Activated T-helper 17 cell treated with anti-CD3 and anti-CD28 coated beads, Interleukin-2, amount 50 U/mL, for 72 hours (primary cell): ENCODE measurements around the gene VIPR2. TPM values are rescaled to one million over a fixed set of nuclear protein-coding genes. Genes with fewer than 3 reads are reported as not detected.
"Not testable (repeated sequence)": the region's sequence is repeated elsewhere in the genome, so short reads cannot be mapped to it uniquely, and the experiment has no call there.

ENCODE experiments used
- ATAC-seq: fragments of 150-1000 bp; cut with Tn5 transposase; replicated peaks from 2 replicates; pipeline ENCODE4 v1.10.0; 2021; ENCODE audit warnings: mild to moderate bottlenecking, moderate library complexity
- H3K27ac Mint-ChIP-seq: one replicate; pipeline ENCODE4 v1.8.0; 2022; ENCODE audit warnings: mixed read lengths
- H3K27me3 Mint-ChIP-seq: one replicate; pipeline ENCODE4 v1.8.0; 2022; ENCODE audit warnings: mixed read lengths
- H3K36me3 Mint-ChIP-seq: one replicate; pipeline ENCODE4 v1.8.0; 2022; ENCODE audit warnings: low read depth, mild to moderate bottlenecking, mixed read lengths
- H3K4me1 Mint-ChIP-seq: one replicate; pipeline ENCODE4 v1.8.0; 2022; ENCODE audit warnings: mixed read lengths
- H3K4me3 Mint-ChIP-seq: one replicate; pipeline ENCODE4 v1.8.0; 2022; ENCODE audit warnings: mild to moderate bottlenecking, mixed read lengths
- H3K9me3 Mint-ChIP-seq: one replicate; pipeline ENCODE4 v1.8.0; 2022; ENCODE audit warnings: mixed read lengths
- total RNA-seq, 2 donors: library from RNA; stranded (reverse); gene quantifications; one replicate each; pipeline ENCODE4 v1.2.3, GENCODE V29; 2022

Gene VIPR2
- total RNA-seq, 2 donors from 2014 or later: 1.2 TPM; not detected in 1

DNA sequence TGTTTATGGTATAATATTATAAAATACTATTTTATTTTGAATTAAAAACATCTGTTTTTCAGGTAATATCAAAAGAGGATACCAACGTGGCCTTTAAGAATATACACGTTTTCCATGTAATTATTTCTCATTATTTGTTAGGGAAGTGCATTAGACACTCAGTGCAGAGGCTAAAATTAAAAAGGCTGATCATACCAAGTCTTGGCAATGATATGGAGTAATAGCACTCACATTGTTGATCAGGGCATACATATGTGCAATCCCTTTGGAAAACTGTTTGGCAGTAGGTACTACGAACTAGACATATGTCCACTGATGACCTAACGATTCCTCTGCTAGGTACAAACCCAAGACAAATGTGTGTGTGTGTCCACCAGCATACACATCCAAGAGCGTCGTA lies 20.7 kb upstream of the VIPR2 start:
- no peaks in the 10 kb centered on the region for H3K9me3 Mint-ChIP-seq
- no peaks in the 10 kb centered on the region for H3K36me3 Mint-ChIP-seq
- H3K27ac Mint-ChIP-seq: no peak overlapping the region
- no peak overlapping the region for H3K4me3 Mint-ChIP-seq
- ATAC-seq: no peak
- no peaks in the 10 kb centered on the region for H3K4me1 Mint-ChIP-seq
- no peaks in the 10 kb centered on the region for H3K27me3 Mint-ChIP-seq

DNA sequence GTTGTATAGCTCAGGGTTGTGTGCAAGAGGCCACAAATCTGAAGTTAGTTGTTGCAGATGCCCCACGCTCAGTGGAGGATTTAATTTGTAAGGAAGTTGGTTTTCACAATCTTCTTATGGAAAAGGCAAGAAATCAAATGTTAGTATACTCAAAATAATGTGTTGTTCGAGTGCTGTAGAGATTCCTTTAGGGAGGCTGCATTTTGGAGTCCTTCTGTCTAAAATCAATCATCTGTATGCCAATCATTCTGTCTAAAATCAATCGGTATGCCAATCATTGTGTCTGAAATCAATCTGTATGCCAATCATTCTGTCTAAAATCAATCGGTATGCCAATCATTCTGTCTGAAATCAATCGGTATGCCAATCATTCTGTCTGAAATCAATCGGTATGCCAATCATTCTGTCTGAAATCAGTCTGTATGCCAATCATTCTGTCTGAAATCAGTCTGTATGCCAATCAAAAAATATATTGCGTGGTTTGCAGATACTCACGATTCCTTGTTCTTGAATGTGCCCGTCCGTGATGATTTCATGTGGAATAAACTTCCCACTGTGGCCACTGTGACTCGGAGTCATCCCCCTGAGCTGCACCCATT lies 19.1 kb upstream of the VIPR2 start:
- H3K27me3 Mint-ChIP-seq, H3K9me3 Mint-ChIP-seq, ATAC-seq, H3K4me1 Mint-ChIP-seq, H3K27ac Mint-ChIP-seq, H3K4me3 Mint-ChIP-seq, H3K36me3 Mint-ChIP-seq: not testable (repeated sequence)

DNA sequence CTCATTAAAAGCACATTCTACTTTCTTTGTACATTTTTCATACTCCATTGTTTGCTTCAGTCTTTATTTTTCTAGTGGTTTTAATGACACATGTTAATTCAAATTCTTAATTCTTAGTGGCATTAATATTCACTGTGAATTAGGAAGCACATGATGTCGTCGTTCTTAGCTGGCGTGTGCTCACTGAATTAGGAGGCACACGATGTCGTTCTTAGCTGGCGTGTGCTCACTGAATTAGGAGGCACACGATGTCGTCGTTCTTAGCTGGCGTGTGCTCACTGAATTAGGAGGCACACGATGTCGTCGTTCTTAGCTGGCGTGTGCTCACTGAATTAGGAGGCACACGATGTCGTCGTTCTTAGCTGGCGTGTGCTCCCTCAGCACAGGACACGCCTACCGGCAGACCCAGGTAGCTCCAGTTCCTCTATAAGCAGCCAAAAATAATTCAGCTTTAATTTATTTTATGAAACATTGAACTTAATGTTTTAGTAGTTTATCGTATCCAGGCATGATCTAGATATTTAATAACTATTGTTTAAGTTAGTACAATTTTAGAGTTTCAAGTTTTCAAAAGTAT lies 17.5 kb upstream of the VIPR2 start:
- not testable (repeated sequence) for H3K27ac Mint-ChIP-seq, ATAC-seq, H3K27me3 Mint-ChIP-seq, H3K9me3 Mint-ChIP-seq, H3K36me3 Mint-ChIP-seq, H3K4me3 Mint-ChIP-seq, H3K4me1 Mint-ChIP-seq

DNA sequence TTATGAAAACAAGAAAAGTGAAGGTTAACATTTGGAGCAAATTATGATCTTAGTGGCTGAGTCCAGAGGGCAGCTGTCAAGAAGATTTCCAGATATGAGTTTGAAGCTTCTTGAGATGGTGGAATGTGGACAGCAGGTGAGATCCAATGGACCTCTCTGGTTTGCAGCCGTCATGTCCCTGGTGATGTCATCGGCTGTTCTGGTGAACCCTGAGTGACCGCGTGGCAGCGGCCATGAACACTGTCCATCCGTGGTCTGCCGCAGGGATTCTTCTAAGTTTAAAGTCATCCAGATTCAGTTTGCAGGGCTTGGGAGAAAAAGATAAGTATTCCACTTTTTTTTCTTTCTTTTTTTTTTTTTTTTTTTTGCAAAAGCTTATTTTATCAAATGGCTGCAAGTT lies 15.8 kb upstream of the VIPR2 start:
- no peak overlapping the region for H3K27ac Mint-ChIP-seq
- no peaks in the 10 kb centered on the region for H3K4me1 Mint-ChIP-seq
- ATAC-seq: no peak
- no peaks in the 10 kb centered on the region for H3K36me3 Mint-ChIP-seq
- H3K27me3 Mint-ChIP-seq: no peaks in the 10 kb centered on the region
- no peak overlapping the region for H3K4me3 Mint-ChIP-seq
- no peaks in the 10 kb centered on the region for H3K9me3 Mint-ChIP-seq

DNA sequence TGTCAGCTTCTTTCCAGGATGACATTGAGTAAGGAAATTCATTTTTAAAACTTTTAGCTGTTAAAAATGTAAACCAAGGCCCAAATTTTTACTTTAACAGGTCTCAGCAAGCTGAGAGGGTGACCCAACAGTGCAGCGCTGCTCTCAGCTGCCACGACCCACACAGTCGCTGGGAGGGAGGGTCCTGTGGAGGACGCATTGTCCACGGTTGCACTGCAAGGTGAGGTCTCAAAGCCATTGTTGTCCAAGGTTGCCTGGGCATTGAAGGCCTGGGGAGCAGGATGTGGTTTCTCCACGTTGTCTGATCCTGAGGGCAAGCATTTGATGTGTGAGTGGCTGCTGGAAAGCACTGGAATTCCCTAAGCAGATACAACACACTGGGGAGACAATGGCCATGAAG lies 15.1 kb upstream of the VIPR2 start:
- Mint-ChIP-seq H3K27ac (no peak overlapping the region), H3K9me3 (no peaks in the 10 kb centered on the region), H3K4me3 (no peak overlapping the region), H3K36me3 (no peaks in the 10 kb centered on the region), H3K27me3 (no peaks in the 10 kb centered on the region), H3K4me1 (no peaks in the 10 kb centered on the region)
- ATAC-seq: no peak

DNA sequence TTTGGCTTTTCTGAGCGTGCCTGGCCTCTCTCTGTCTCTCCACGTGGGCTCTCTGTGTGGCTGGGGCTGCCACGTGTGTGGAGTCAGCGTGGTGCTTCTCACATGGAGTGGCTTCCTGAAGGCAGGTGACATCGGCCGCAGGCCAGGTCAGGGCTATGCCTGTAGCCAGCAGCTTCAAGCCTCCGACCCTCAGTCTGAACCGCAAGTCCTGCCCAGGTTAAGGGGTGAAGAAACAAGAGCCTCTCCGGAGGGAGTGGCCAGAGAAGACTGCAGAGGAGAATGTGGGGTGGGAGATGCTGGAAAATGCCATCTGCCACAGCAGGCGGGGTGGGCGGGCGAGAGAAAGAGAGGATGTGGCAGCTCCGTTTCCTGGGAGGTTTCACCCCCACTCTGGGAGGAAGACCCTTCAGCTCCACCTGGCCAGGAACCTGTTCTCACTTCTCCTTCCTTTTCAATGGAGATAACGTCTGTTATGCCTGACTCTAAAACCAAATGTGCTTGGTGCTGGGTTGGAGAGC lies 14.3 kb upstream of the VIPR2 start:
- no peaks in the 10 kb centered on the region for H3K4me1 Mint-ChIP-seq
- H3K27me3 Mint-ChIP-seq: no peaks in the 10 kb centered on the region
- no peaks in the 10 kb centered on the region for H3K9me3 Mint-ChIP-seq
- no peaks in the 10 kb centered on the region for H3K36me3 Mint-ChIP-seq
- H3K4me3 Mint-ChIP-seq: no peak overlapping the region
- ATAC-seq: no peak
- H3K27ac Mint-ChIP-seq: no peak overlapping the region

DNA sequence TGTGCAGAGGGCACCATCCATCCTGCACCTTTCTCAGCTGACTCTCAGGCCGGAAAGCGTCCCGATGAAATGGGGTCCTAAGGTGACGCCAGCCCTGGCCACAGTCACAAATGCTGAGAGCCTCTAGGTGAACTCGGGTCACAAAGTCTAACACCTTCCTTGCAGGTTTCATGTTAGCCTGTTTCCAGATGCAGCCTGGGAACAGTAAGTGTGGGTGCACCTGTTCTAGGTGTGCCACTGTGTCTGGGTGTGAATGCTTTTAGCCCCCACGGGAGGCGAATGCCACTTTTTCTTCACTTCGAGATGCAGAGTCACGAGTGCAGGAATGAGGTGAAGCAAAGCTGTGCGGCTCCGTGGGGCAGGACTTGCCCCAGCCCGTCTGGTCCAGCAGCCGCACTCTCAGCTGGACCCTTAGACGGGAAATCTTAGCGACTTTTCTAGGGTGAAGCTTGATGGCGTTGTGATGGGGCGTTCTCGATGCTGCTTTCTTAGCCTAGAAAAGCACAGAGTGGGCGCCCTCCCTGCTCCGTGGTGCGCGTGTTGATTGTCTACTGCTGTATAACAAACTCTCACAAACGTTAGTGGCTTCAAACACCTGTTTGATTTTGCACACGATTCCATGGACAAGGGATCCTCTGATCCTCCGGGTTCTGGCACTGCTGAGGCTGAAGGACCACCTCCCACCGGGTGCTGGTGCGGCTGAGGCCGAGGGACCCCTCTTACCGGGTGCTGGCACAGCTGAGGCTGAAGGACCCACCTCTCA lies 13.6 kb upstream of the VIPR2 start:
- Mint-ChIP-seq H3K4me1 (no peaks in the 10 kb centered on the region), H3K9me3 (no peaks in the 10 kb centered on the region), H3K27ac (no peak overlapping the region), H3K36me3 (no peaks in the 10 kb centered on the region), H3K27me3 (no peaks in the 10 kb centered on the region), H3K4me3 (no peak overlapping the region)
- ATAC-seq: no peak

DNA sequence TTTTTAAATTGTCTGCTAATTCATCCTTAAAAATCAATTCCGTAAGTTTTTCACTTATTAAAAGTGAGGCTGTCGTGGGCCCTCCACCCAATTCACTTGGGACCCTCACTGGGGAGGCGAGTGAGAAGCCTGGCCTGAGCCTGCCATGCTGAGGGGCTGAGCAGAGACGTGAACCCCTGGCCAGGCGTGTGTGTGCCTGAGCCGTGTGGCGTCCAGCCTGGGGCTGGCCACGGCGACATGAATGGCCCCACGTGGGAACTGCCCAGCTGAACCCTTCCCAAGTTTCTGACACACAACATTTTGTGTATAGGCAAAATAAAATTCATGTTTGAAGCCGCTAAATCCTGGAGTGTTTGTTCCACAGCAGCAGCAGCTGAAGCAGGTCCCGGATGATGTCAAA lies 13.0 kb upstream of the VIPR2 start:
- H3K4me1 Mint-ChIP-seq: no peaks in the 10 kb centered on the region
- H3K27me3 Mint-ChIP-seq: no peaks in the 10 kb centered on the region
- no peak for ATAC-seq
- no peaks in the 10 kb centered on the region for H3K9me3 Mint-ChIP-seq
- H3K27ac Mint-ChIP-seq: no peak overlapping the region
- no peaks in the 10 kb centered on the region for H3K36me3 Mint-ChIP-seq
- no peak overlapping the region for H3K4me3 Mint-ChIP-seq

DNA sequence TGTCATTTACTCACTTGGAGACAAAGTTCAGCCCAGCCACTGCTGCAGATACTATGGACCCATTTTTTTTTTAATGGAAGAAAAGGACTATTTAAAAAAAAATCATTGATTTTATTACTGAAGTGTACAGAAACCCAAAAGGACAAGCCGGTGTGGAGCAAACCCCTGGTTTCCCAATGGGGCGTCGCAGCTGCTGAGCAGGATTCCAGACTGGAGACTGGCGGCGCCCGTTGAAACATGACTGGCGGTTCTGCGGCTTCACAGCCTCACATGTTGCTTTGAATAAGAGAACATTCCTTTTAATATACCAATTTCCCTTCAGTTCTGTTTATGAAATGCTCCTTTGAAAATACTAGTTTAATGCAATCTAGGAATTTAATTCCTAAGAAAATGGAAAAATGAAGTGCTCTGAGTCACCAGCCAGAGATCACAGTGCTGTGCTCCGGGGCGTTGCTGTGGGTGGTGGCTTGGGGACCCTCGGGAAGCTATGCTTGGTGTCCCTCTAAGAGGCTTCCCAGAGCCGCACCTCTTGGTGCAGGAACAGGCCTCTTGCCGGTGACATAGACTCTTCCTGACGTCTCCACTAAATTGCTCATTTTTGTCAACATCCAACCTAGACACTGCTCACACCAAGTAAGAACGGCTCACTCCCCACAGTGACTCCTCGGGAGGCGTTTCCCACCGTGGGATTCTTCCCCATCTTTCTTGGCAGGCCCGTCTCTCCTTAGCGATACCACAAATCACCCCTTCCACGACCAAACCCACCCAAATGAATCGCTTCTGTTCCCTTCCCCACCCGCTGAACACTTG lies 12.0 kb upstream of the VIPR2 start:
- Mint-ChIP-seq H3K36me3 (no peaks in the 10 kb centered on the region), H3K4me3 (no peak overlapping the region), H3K4me1 (no peaks in the 10 kb centered on the region), H3K27ac (no peak overlapping the region), H3K9me3 (no peaks in the 10 kb centered on the region), H3K27me3 (no peaks in the 10 kb centered on the region)
- ATAC-seq: no peak

DNA sequence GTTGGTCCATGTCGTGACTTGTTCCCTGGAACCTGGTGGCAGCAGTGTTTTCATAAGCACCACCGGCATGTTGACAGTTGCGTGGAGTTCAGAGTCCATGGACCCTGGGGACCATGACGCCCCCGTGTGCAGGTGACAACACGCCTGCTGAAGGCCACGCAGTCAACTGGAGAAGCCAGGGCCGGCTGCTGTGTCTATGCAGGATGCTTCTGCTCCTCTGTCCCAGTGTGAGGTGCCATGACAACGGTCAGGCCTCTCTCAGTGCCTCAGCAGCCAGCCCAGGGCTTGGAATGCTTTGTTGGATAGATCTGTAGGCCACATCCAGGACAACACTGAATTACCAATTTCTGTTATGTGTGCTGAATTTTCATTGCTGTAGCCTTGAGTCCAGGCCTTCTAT lies 10.7 kb upstream of the VIPR2 start:
- ATAC-seq: no peak
- Mint-ChIP-seq H3K9me3 (no peaks in the 10 kb centered on the region), H3K4me3 (no peak overlapping the region), H3K27ac (no peak overlapping the region), H3K27me3 (no peaks in the 10 kb centered on the region), H3K36me3 (no peaks in the 10 kb centered on the region), H3K4me1 (no peaks in the 10 kb centered on the region)

DNA sequence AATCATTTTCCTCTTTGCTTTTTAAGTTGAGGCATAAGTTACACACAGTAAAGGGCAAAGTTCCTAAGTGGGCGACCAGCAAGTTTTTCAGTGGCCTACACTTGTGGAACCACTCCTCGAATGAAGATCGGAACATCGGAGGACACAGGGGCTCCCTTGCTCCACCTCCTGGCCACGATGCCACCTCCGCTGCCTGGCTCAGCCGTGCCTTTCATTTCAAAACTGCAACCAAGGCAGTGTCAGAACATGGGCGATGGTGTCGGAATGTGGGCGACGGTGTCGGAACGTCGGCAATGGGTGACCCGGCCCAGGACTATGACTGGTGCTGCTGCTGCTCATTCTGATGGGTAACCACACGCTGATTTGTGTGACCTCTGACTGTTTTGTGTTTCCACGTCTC lies 9.6 kb upstream of the VIPR2 start:
- Mint-ChIP-seq H3K27ac (no peak overlapping the region), H3K9me3 (no peaks in the 10 kb centered on the region), H3K4me3 (no peak overlapping the region), H3K4me1 (no peaks in the 10 kb centered on the region), H3K36me3 (no peaks in the 10 kb centered on the region), H3K27me3 (no peaks in the 10 kb centered on the region)
- ATAC-seq: no peak

DNA sequence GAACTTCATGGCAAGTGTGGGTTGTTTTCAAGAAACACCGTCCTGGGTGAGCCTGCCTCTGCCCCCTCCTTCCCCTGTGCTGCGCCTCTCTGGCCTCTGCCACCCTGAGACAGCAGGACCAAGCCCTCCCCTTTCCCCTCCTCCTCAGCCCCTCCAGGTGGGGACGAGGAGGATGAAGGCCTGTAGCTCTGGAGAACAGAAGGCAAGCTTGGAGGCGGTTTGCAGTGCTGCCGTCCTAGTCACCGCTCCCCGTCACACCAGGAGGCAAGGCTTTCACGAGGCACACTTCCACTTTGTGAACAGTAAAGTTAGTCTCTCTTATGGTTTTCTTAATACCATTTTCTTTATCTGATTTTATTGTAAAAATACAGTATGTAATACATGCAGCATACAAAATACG lies 8.8 kb upstream of the VIPR2 start:
- Mint-ChIP-seq H3K4me1 (no peaks in the 10 kb centered on the region), H3K36me3 (no peaks in the 10 kb centered on the region), H3K27ac (no peak overlapping the region), H3K27me3 (no peaks in the 10 kb centered on the region), H3K4me3 (no peak overlapping the region), H3K9me3 (no peaks in the 10 kb centered on the region)
- no peak for ATAC-seq

DNA sequence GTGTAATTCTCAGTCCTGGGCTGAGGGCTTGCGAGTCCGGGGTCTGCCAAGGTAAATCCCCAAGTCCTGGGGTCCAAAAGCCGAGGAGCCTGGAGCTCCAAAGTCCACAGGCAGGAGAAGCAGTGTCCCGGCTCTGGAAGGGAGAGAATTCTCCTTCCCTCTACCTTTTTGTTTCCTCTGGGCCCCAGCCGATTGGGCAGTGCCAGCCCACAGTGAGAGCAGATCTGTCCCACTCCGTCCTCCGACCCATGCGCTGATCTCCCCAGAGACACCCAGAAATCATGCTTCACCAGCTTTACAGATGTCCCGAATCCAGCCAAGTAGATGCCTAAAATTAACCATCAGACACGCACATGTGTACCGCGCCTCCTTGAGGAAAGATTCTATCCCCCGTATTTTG lies 8.1 kb upstream of the VIPR2 start:
- Mint-ChIP-seq H3K36me3 (no peaks in the 10 kb centered on the region), H3K4me3 (no peak overlapping the region), H3K27ac (no peak overlapping the region), H3K9me3 (no peaks in the 10 kb centered on the region), H3K4me1 (no peaks in the 10 kb centered on the region), H3K27me3 (peaks cover 5% of the 10 kb centered on the region)
- no peak for ATAC-seq

DNA sequence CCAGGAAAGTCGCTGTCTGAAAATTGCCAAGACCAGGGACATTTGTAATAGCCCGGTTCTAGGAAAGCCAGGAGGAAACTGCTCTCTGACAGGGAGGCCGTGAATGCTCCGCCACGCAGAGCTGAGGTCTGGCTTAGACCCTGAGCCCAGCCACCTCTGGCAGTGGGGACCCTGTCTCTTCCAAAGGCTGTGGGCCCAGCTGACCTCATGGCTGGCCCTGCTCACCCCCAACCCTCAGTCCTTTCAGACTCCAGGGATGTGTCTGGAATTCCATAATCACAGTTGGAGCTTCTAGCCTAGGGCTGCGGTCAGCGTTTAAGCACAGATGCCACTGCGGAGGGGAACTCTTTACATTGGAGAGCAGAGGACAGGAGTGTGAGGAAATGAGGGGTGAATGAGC lies 6.6 kb upstream of the VIPR2 start:
- H3K4me1 Mint-ChIP-seq: no peaks in the 10 kb centered on the region
- H3K27me3 Mint-ChIP-seq: peaks cover 5% of the 10 kb centered on the region
- H3K9me3 Mint-ChIP-seq: no peaks in the 10 kb centered on the region
- H3K36me3 Mint-ChIP-seq: no peaks in the 10 kb centered on the region
- H3K27ac Mint-ChIP-seq: no peak overlapping the region
- no peak overlapping the region for H3K4me3 Mint-ChIP-seq
- ATAC-seq: no peak

DNA sequence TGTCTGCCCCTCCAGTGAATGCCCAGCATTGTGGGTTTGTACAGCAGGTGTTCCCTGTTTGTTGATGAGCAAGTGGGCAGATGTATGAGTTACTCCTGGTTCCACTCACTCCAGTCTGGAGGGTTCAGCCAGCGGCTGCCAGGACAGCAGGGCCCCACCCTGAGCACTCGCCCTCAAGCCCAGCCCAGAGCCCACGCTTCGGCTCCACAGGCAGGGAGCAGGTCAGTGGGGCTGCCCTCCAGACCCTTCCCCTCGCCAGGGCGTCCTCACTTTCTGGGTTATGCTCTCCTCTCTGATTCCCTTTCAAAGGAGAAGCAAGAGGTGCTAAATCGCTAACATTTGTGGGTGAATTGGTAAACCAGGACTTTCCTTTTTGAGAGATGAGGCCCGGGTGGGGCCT lies 4.8 kb upstream of the VIPR2 start:
- Mint-ChIP-seq H3K27me3 (peaks cover 5% of the 10 kb centered on the region), H3K36me3 (no peaks in the 10 kb centered on the region), H3K27ac (no peak overlapping the region), H3K4me3 (no peak overlapping the region), H3K9me3 (no peaks in the 10 kb centered on the region), H3K4me1 (no peaks in the 10 kb centered on the region)
- ATAC-seq: no peak
